Measurements from ENCODE around the gene CYP4F8.
"Not testable (repeated sequence)": the region's sequence is repeated elsewhere in the genome, so short reads cannot be mapped to it uniquely, and the experiment has no call there.

Gene CYP4F8

DNA sequence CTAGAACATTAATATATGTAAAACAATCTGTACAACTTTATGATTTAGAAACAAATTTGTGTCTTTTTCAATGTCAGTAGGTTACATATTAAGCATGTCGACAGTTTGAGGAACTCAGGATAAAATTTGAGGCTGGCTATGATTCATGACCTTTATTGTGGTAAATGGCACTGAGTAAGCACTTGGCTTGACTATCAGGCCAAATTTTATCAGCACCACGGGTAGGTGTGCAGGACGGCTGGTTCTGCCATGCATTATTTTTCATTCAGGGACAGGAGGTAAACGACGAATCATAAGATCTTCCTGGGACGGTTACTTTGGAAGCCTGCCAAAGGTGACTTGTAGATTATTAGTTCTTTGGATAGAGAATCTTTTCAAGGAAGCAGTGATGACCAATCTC is 19.9 kb upstream of the CYP4F8 start:
- Histone ChIP-seq H3K27ac (ENCODE audit: low read length) (no peak overlapping the region), H3K9me3 (ENCODE audit: insufficient read depth, low read length, severe bottlenecking) (no peaks in the 10 kb centered on the region), H3K27me3 (ENCODE audit: insufficient read depth, low read length, poor library complexity) (no peaks in the 10 kb centered on the region), H3K4me2 (ENCODE audit: insufficient read depth, low read length) (no peak overlapping the region), H4K20me1 (ENCODE audit: insufficient read depth, low read length) (no peaks in the 10 kb centered on the region), H3K4me1 (ENCODE audit: insufficient read depth, low read length) (no peaks in the 10 kb centered on the region), H2AFZ (ENCODE audit: low read depth, low read length) (no peak overlapping the region), H3K9ac (ENCODE audit: low read depth, low read length) (no peak overlapping the region), H3K4me3 (ENCODE audit: low read depth in 1 of 2, low read length in 2 of 2) (no peak overlapping the region), H3K36me3 (ENCODE audit: insufficient read depth, low read length) (no peaks in the 10 kb centered on the region), H3K79me2 (ENCODE audit: insufficient read depth, low read length) (no peaks in the 10 kb centered on the region)
- TF ChIP-seq, protein P1, sequence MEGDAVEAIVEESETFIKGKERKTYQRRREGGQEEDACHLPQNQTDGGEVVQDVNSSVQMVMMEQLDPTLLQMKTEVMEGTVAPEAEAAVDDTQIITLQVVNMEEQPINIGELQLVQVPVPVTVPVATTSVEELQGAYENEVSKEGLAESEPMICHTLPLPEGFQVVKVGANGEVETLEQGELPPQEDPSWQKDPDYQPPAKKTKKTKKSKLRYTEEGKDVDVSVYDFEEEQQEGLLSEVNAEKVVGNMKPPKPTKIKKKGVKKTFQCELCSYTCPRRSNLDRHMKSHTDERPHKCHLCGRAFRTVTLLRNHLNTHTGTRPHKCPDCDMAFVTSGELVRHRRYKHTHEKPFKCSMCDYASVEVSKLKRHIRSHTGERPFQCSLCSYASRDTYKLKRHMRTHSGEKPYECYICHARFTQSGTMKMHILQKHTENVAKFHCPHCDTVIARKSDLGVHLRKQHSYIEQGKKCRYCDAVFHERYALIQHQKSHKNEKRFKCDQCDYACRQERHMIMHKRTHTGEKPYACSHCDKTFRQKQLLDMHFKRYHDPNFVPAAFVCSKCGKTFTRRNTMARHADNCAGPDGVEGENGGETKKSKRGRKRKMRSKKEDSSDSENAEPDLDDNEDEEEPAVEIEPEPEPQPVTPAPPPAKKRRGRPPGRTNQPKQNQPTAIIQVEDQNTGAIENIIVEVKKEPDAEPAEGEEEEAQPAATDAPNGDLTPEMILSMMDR (IDR thresholded peaks at IDR 0.05; ENCODE audit: borderline replicate concordance, extremely low read depth, low read length, poor library complexity, severe bottlenecking), result no peak
- TF ChIP-seq EZH2 (IDR thresholded peaks at IDR 0.05; ENCODE audit: borderline replicate concordance, low read depth, low read length, severe bottlenecking), result no peak
- no peak for ATAC-seq (ENCODE audit: insufficient read depth, low read depth)
- no peak for DNase-seq

DNA sequence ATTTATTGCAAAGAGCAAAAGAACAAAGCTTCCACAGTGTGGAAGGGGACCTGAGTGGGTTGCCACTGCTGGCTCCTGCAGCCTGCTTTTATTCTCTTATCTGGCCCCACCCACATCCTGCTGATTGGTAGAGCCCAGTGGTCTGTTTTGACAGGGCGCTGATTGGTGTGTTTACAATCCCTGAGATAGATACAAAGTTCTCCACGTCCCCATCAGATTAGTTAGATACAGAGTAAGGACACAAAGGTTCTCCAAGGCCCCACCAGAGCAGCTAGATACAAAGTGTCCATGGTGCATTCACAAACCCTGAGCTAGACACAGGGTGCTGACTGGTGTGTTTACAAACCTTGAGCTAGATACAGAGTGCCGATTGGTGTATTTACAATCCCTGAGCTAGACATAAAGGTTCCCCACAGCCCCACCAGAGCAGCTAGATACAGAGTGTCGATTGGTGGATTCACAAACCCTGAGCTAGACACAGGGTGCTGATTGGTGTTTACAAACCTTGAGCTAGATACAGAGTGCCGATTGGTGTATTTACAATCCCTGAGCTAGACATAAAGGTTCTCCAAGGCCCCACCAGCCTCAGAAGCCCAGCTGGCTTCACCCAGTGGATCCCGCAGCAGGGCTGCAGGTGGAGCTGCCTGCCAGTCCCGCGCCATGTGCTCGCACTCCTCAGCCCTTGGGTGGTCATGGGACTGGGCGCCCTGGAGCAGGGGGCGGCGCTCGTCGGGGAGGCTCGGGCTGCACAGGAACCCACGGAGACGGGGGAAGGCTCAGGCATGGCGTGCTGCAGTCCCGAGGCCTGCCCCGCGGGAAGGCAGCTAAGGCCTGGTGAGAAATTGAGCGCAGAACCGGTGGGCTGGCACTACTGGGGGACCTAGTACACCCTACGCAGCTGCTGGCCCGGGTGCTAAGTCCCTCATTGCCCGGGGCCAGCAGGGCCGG is 6.8 kb upstream of the CYP4F8 start:
- not testable (repeated sequence) for H3K4me1 ChIP-seq (ENCODE audit: insufficient read depth, low read length); H3K27me3 ChIP-seq (ENCODE audit: insufficient read depth, low read length, poor library complexity); H3K79me2 ChIP-seq (ENCODE audit: insufficient read depth, low read length); H2AFZ ChIP-seq (ENCODE audit: low read depth, low read length); H3K36me3 ChIP-seq (ENCODE audit: insufficient read depth, low read length); H3K9me3 ChIP-seq (ENCODE audit: insufficient read depth, low read length, severe bottlenecking); H3K4me2 ChIP-seq (ENCODE audit: insufficient read depth, low read length); H3K9ac ChIP-seq (ENCODE audit: low read depth, low read length); H3K27ac ChIP-seq (ENCODE audit: low read length); H3K4me3 ChIP-seq (ENCODE audit: low read depth in 1 of 2, low read length in 2 of 2); ATAC-seq (ENCODE audit: insufficient read depth, low read depth); DNase-seq; H4K20me1 ChIP-seq (ENCODE audit: insufficient read depth, low read length)

DNA sequence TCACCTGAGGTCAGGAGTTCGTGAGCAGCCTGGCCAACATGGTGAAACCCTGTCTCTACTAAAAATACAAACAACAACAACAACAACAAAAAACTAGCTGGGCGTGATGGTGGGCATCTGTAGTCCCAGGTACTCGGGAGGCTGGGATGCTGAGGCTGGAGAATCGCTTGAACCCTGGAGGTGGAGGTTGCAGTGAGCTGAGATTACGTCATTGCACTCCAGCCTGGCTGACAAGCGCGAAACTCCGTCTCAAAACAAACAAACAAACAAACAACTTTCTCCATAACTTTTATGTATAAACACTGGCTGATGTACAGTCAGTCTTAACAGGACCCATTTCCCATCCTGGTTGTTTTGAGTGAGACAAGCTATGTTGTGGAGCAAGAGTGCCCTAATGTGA is 5.8 kb upstream of the CYP4F8 start:
- no peaks in the 10 kb centered on the region for H3K27me3 ChIP-seq (ENCODE audit: insufficient read depth, low read length, poor library complexity)

DNA sequence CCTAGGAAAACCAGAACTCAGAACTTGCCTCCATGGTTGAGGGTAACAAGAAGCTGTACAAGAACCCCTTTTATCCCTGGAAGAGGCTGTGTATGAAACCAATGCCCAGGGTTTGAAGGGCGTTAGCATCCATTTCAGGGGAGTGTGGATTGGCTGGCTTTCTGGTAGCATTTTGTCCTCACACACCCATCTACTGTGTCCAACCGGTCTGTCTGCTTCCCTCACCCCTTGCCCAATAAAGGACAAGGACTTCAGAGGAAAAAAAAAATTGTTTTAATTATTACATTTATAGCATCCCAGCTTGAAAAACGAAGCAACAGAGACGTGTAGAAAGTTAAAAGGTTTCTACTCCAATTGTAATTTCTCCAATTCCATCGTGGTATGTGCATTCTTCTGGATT is 2.7 kb upstream of the CYP4F8 start:
- Histone ChIP-seq H3K27ac (ENCODE audit: low read length) (no peak overlapping the region), H3K4me1 (ENCODE audit: insufficient read depth, low read length) (no peaks in the 10 kb centered on the region), H2AFZ (ENCODE audit: low read depth, low read length) (no peak overlapping the region), H3K36me3 (ENCODE audit: insufficient read depth, low read length) (no peaks in the 10 kb centered on the region), H3K4me3 (ENCODE audit: low read depth in 1 of 2, low read length in 2 of 2) (no peak overlapping the region), H3K9me3 (ENCODE audit: insufficient read depth, low read length, severe bottlenecking) (no peaks in the 10 kb centered on the region), H3K79me2 (ENCODE audit: insufficient read depth, low read length) (no peaks in the 10 kb centered on the region), H3K9ac (ENCODE audit: low read depth, low read length) (no peak overlapping the region), H4K20me1 (ENCODE audit: insufficient read depth, low read length) (no peaks in the 10 kb centered on the region), H3K27me3 (ENCODE audit: insufficient read depth, low read length, poor library complexity) (no peaks in the 10 kb centered on the region), H3K4me2 (ENCODE audit: insufficient read depth, low read length) (no peak overlapping the region)
- ATAC-seq (ENCODE audit: insufficient read depth, low read depth) (no peak), DNase-seq (no peak)
- TF ChIP-seq, protein P1 (IDR thresholded peaks at IDR 0.05; ENCODE audit: borderline replicate concordance, extremely low read depth, low read length, poor library complexity, severe bottlenecking), result no peak
- no peak for TF ChIP-seq EZH2 (IDR thresholded peaks at IDR 0.05; ENCODE audit: borderline replicate concordance, low read depth, low read length, severe bottlenecking)

More for the DNA sequence above, 5.8 kb upstream of the CYP4F8 start:
- TF ChIP-seq EZH2 (IDR thresholded peaks at IDR 0.05; ENCODE audit: borderline replicate concordance, low read depth, low read length, severe bottlenecking), result no peak
- TF ChIP-seq, protein P1 (IDR thresholded peaks at IDR 0.05; ENCODE audit: borderline replicate concordance, extremely low read depth, low read length, poor library complexity, severe bottlenecking), result no peak
- Histone ChIP-seq H3K27ac (ENCODE audit: low read length) (no peak overlapping the region), H3K36me3 (ENCODE audit: insufficient read depth, low read length) (no peaks in the 10 kb centered on the region), H3K9me3 (ENCODE audit: insufficient read depth, low read length, severe bottlenecking) (no peaks in the 10 kb centered on the region), H4K20me1 (ENCODE audit: insufficient read depth, low read length) (no peaks in the 10 kb centered on the region), H3K4me3 (ENCODE audit: low read depth in 1 of 2, low read length in 2 of 2) (no peak overlapping the region), H3K9ac (ENCODE audit: low read depth, low read length) (no peak overlapping the region), H3K4me1 (ENCODE audit: insufficient read depth, low read length) (no peaks in the 10 kb centered on the region), H2AFZ (ENCODE audit: low read depth, low read length) (no peak overlapping the region), H3K79me2 (ENCODE audit: insufficient read depth, low read length) (no peaks in the 10 kb centered on the region), H3K4me2 (ENCODE audit: insufficient read depth, low read length) (no peak overlapping the region)
- no peak for DNase-seq
- no peak for ATAC-seq (ENCODE audit: insufficient read depth, low read depth)
